Measurements from ENCODE around the gene SPON2.

Gene SPON2

GRCh38 chr4:1192091-1192492 is 19.7 kb upstream of the SPON2 start:
- H3K4me3 Mint-ChIP-seq, result no peak overlapping the region
- no peak for ATAC-seq
- H3K9me3 Mint-ChIP-seq, result no peaks in the 10 kb centered on the region
- no peaks in the 10 kb centered on the region for H3K27me3 Mint-ChIP-seq
- H3K36me3 Mint-ChIP-seq, result no peaks in the 10 kb centered on the region
- no peak overlapping the region for H3K27ac Mint-ChIP-seq
- H3K4me1 Mint-ChIP-seq, result peaks cover 4% of the 10 kb centered on the region

- Mint-ChIP-seq H3K27me3 (no peaks in the 10 kb centered on the region), H3K36me3 (no peaks in the 10 kb centered on the region), H3K27ac (no peak overlapping the region), H3K9me3 (no peaks in the 10 kb centered on the region), H3K4me1 (peaks cover 7% of the 10 kb centered on the region), H3K4me3 (no peak overlapping the region)
- ATAC-seq, result peak; percentile 11
Observed at GRCh38 chr4:1191621-1192020, 19.2 kb upstream of the SPON2 start.

- Mint-ChIP-seq H3K27ac (no peak overlapping the region), H3K9me3 (peaks cover 4% of the 10 kb centered on the region), H3K4me3 (no peak overlapping the region), H3K36me3 (no peaks in the 10 kb centered on the region), H3K4me1 (peaks cover 13% of the 10 kb centered on the region), H3K27me3 (no peaks in the 10 kb centered on the region)
- ATAC-seq, result peak; percentile 56
Observed at GRCh38 chr4:1187182-1187581, 14.8 kb upstream of the SPON2 start.

- Mint-ChIP-seq H3K27me3 (no peaks in the 10 kb centered on the region), H3K27ac (peak overlapping the region; percentile 63), H3K9me3 (peaks cover 13% of the 10 kb centered on the region), H3K4me3 (peak overlapping the region; percentile 45), H3K36me3 (peaks cover 7% of the 10 kb centered on the region), H3K4me1 (peaks cover 13% of the 10 kb centered on the region)
- ATAC-seq, result peak; percentile 62
Observed at GRCh38 chr4:1183985-1184773, 11.8 kb upstream of the SPON2 start.

GRCh38 chr4:1182313-1182712 is 9.9 kb upstream of the SPON2 start:
- peaks cover 13% of the 10 kb centered on the region for H3K9me3 Mint-ChIP-seq
- H3K27me3 Mint-ChIP-seq, result peaks cover 8% of the 10 kb centered on the region
- peaks cover 16% of the 10 kb centered on the region for H3K4me1 Mint-ChIP-seq
- H3K36me3 Mint-ChIP-seq, result peaks cover 7% of the 10 kb centered on the region
- no peak for ATAC-seq
- no peak overlapping the region for H3K4me3 Mint-ChIP-seq
- H3K27ac Mint-ChIP-seq, result no peak overlapping the region

- Mint-ChIP-seq H3K9me3 (peaks cover 13% of the 10 kb centered on the region), H3K27ac (no peak overlapping the region), H3K4me3 (no peak overlapping the region), H3K36me3 (peaks cover 7% of the 10 kb centered on the region), H3K27me3 (peaks cover 8% of the 10 kb centered on the region), H3K4me1 (peaks cover 11% of the 10 kb centered on the region)
- ATAC-seq, result no peak
Observed at GRCh38 chr4:1180663-1181062, 8.3 kb upstream of the SPON2 start.

- H3K4me1 Mint-ChIP-seq, result peaks cover 11% of the 10 kb centered on the region
- no peak overlapping the region for H3K4me3 Mint-ChIP-seq
- peaks cover 13% of the 10 kb centered on the region for H3K9me3 Mint-ChIP-seq
- ATAC-seq, result no peak
- H3K27ac Mint-ChIP-seq, result no peak overlapping the region
- H3K36me3 Mint-ChIP-seq, result peaks cover 7% of the 10 kb centered on the region
- peaks cover 8% of the 10 kb centered on the region for H3K27me3 Mint-ChIP-seq
Observed at GRCh38 chr4:1179976-1180375, 7.6 kb upstream of the SPON2 start.

GRCh38 chr4:1179089-1179441 is 6.7 kb upstream of the SPON2 start:
- no peak for ATAC-seq
- Mint-ChIP-seq H3K27ac (no peak overlapping the region), H3K4me1 (peaks cover 6% of the 10 kb centered on the region), H3K9me3 (peaks cover 13% of the 10 kb centered on the region), H3K4me3 (no peak overlapping the region), H3K36me3 (peaks cover 7% of the 10 kb centered on the region), H3K27me3 (peaks cover 8% of the 10 kb centered on the region)

- Mint-ChIP-seq H3K4me1 (peaks cover 4% of the 10 kb centered on the region), H3K36me3 (peaks cover 7% of the 10 kb centered on the region), H3K27ac (no peak overlapping the region), H3K4me3 (no peak overlapping the region), H3K27me3 (peaks cover 9% of the 10 kb centered on the region), H3K9me3 (peaks cover 13% of the 10 kb centered on the region)
- ATAC-seq, result no peak
Observed at GRCh38 chr4:1178300-1179088, 6.1 kb upstream of the SPON2 start.

- peaks cover 10% of the 10 kb centered on the region for H3K4me1 Mint-ChIP-seq
- H3K4me3 Mint-ChIP-seq, result no peak overlapping the region
- peaks cover 12% of the 10 kb centered on the region for H3K9me3 Mint-ChIP-seq
- peak; percentile 20 for ATAC-seq
- no peak overlapping the region for H3K27ac Mint-ChIP-seq
- H3K36me3 Mint-ChIP-seq, result peaks cover 7% of the 10 kb centered on the region
- H3K27me3 Mint-ChIP-seq, result peaks cover 19% of the 10 kb centered on the region
Observed at GRCh38 chr4:1177274-1178141, 5.1 kb upstream of the SPON2 start.

GRCh38 chr4:1176398-1177273 is 4.3 kb upstream of the SPON2 start:
- no peak overlapping the region for H3K27ac Mint-ChIP-seq
- ATAC-seq, result no peak

GRCh38 chr4:1175635-1176229 is 3.3 kb upstream of the SPON2 start:
- no peak overlapping the region for H3K4me3 Mint-ChIP-seq
- H3K9me3 Mint-ChIP-seq, result peaks cover 3% of the 10 kb centered on the region
- ATAC-seq, result no peak
- H3K27me3 Mint-ChIP-seq, result peaks cover 30% of the 10 kb centered on the region
- peaks cover 18% of the 10 kb centered on the region for H3K4me1 Mint-ChIP-seq
- no peak overlapping the region for H3K27ac Mint-ChIP-seq
- peaks cover 6% of the 10 kb centered on the region for H3K36me3 Mint-ChIP-seq

More at GRCh38 chr4:1176398-1177273, 4.3 kb upstream of the SPON2 start:
- peaks cover 12% of the 10 kb centered on the region for H3K4me1 Mint-ChIP-seq
- no peak overlapping the region for H3K4me3 Mint-ChIP-seq
- H3K27me3 Mint-ChIP-seq, result peaks cover 21% of the 10 kb centered on the region
- H3K36me3 Mint-ChIP-seq, result peaks cover 7% of the 10 kb centered on the region
- H3K9me3 Mint-ChIP-seq, result peaks cover 9% of the 10 kb centered on the region

GRCh38 chr4:1174941-1175634 is 2.7 kb upstream of the SPON2 start:
- no peaks in the 10 kb centered on the region for H3K9me3 Mint-ChIP-seq
- peak; percentile 22 for ATAC-seq
- no peaks in the 10 kb centered on the region for H3K36me3 Mint-ChIP-seq
- H3K27ac Mint-ChIP-seq, result no peak overlapping the region
- no peak overlapping the region for H3K4me3 Mint-ChIP-seq
- H3K4me1 Mint-ChIP-seq, result peaks cover 18% of the 10 kb centered on the region
- peaks cover 37% of the 10 kb centered on the region for H3K27me3 Mint-ChIP-seq
